Left forelimb (tissue), 1 donor: ENCODE measurements around the gene CENPO.
"Not testable (repeated sequence)": the region's sequence is repeated elsewhere in the genome, so short reads cannot be mapped to it uniquely, and the experiment has no call there.

Experiments used
- DNase-seq: peaks from one replicate; pipeline ENCODE4 v3.0.0-alpha.2; 2018; ENCODE audit warnings: low spot score

Gene CENPO

GRCh38 chr2:24824966-24825882, 32.0 kb downstream of the CENPO start:
- DNase-seq, result peak; percentile 53

- DNase-seq, result peak; percentile 53
Measured at GRCh38 chr2:24825883-24826772, 32.9 kb downstream of the CENPO start.

DNA sequence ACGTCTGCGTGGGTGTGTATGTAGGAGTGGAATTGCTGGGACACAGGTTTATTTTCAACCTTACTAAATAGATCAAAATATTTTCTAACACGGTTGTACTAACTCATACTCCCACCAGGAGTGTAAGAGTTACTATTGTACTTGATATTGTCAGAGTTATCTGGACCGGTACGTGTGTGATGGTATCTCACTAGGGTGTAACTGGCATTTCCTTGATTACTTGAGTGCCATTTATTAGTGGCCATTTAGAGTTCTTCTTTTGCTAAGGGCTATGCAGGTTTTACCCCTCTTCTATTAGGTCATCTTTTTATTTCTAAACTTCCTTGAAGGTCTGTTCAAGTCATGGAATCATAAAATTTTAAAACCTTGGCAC, 33.5 kb downstream of the CENPO start:
- DNase-seq, result no peak

- peak; percentile 86 for DNase-seq
Measured at GRCh38 chr2:24827321-24828237, 34.4 kb downstream of the CENPO start.

GRCh38 chr2:24828238-24828996, 35.2 kb downstream of the CENPO start:
- peak; percentile 53 for DNase-seq

DNA sequence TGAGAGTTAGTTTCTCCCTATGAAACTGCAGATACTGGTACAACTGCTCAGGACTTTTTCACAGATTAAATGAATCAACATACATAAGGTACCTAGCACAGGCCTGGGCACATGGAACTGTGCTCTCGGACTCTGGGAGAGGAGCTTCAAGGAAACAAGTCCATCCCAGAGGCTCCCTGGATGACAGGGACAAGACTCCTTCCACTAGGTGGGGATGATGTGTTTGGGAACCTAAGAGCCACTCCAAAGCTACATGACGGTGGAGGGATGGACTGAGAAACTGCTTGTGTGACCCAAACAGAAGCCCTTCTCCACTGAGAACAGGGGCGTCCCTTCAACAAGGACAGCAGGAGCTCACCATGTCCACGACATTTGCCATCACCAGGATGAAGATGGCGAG, 37.1 kb downstream of the CENPO start:
- DNase-seq, result peak; percentile 62

GRCh38 chr2:24830786-24831185, 37.6 kb downstream of the CENPO start:
- no peak for DNase-seq

DNA sequence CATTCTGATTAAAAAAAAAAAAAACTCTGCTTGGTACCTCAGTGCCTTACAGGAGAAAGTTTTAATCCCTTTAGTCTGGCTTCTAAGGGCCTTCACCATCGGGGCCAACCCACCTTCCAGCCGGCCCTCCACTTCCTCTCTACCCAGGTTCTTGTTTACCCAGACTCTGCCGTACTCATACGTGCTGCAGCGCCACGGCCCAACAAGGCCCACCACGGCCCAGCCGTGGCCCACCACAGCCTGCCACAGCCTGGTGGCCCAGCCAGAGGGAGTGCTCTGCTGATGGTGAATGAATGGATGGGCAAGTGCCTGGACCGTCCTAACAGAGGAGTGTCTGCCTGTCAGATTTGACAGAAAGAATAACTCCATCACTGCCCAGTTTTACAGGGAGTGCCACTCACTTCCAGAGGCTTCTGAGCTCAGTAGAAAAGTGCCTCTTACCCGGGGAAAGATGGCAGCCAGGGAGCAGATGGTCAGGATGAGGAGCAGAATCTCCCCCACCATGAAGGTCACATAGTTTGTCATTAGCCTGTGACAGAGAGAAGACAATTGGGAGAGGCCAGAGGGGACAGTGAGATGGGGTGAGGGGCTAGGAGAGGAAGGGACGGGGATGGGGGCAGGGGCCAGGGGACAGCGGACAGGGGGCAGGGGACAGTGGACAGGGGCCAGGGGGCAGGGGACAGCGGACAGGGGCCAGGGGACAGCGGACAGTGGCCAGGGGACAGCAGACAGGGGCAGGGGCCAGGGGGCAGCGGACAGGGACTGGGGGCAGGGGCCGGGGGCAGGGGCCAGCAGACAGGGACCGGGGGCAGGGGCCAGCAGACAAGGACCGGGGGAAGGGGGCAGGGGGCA, 38.2 kb downstream of the CENPO start:
- peak; percentile 54 for DNase-seq

GRCh38 chr2:24832073-24832461, 38.8 kb downstream of the CENPO start:
- DNase-seq, result peak; percentile 76

- no peak for DNase-seq
Measured at GRCh38 chr2:24832521-24832920, 39.3 kb downstream of the CENPO start.

DNA sequence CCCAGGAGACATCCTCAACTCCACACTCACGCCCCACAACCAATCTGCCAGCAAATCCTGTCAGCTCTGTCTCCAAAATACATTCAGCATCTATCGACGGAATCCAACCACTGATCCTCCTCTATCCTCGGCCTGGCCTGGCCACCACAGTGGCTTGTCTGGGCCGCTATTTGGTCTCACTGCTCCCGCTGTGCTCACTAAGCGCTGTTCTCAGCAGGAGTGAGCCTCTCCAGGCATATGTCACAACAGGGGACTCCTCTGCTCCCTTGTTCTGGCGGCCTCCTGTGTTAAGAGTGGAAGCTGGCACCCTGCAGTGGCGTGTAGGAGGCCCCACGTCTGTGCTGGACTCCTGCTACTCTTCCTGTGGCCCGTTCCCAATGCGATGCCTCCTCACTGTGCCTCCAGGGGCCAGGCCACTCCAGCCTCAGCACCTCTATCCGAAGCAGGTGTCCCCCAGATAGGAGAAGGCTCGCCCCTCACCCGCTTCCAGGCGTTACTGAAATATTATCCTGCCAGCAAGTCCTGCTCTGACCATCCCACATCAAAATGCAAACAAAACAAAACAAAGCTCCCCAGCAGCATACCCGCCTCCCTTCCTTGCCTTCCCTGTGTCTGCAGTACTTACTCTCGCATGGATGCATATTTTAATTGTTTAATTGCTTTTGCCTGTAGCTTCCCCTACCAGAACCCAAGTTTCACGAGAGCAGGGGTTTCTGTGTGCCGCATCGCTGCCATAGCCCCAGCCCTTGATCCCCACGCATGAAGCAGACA, 39.9 kb downstream of the CENPO start:
- DNase-seq, result peak; percentile 53

GRCh38 chr2:24833821-24834732, 40.9 kb downstream of the CENPO start:
- DNase-seq, result no peak

DNA sequence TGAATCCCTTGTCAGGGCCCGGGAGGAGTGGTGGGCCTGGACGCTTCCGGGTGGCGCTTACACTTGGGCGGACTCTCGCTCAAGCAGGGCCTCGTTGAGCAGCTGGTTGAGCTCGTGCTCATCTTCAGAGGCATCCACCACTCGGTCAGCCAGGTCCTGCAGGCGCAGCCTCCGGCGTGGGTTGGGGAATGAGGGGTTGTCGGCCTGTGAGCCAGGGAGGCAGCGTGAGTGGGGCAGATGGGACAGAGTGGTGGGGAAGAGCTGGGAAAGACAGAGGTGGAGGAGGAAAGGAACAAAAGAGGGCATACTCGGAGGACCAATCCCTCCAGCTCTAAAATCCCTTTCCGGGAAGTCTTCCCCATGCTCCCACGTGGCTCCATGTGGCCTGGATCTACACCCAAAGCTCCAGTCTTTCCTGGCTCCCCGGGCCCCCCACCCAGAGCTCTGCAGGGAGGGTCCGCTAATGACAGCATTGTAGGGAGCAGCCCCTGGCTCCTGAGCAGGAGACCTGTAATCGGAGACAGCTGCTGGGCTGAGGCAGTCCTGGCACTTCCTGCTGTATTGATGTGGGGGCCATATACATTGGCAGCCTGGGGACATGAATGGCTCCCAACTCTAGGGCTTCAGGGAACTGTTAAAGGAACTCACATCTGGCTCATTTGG, 41.6 kb downstream of the CENPO start:
- DNase-seq, result no peak

GRCh38 chr2:24835411-24835810, 42.2 kb downstream of the CENPO start:
- not testable (repeated sequence) for DNase-seq

- DNase-seq, result no peak
Measured at GRCh38 chr2:24836206-24836605, 43.0 kb downstream of the CENPO start.

- DNase-seq, result no peak
Measured at GRCh38 chr2:24836706-24837105, 43.5 kb downstream of the CENPO start.

GRCh38 chr2:24837996-24838513, 44.8 kb downstream of the CENPO start:
- no peak for DNase-seq
